Mesendoderm (in vitro differentiated cells): Measurements from ENCODE around the gene KRT77.

ENCODE experiments used
- DNase-seq: peaks from one replicate; pipeline ENCODE4 v3.0.0; 2013
- H2AK5ac ChIP-seq: 2 replicates; pipeline ENCODE4 v1.6.1; 2013; ENCODE audit warnings: low read length, inconsistent platforms
- H2BK120ac ChIP-seq: 2 replicates; pipeline ENCODE4 v1.6.1; 2013; ENCODE audit warnings: low read depth, mild to moderate bottlenecking, low read length, moderate library complexity, mixed read lengths
- H2BK15ac ChIP-seq: replicated peaks from 2 replicates; pipeline ENCODE4 v1.6.1; 2013; ENCODE audit warnings: low read depth, mild to moderate bottlenecking, moderate library complexity
- H2BK5ac ChIP-seq: 2 replicates; pipeline ENCODE4 v1.6.1; 2013; ENCODE audit warnings: low read length, inconsistent platforms
- H3K18ac ChIP-seq: 2 replicates; pipeline ENCODE4 v1.6.1; 2013; ENCODE audit warnings: mild to moderate bottlenecking, low read length, mixed read lengths
- H3K23ac ChIP-seq: one replicate; pipeline ENCODE4 v1.6.1; 2013; ENCODE audit warnings: low read length
- H3K27ac ChIP-seq: 2 replicates; pipeline ENCODE4 v1.5.1; 2013; ENCODE audit warnings: low read depth, mild to moderate bottlenecking, inconsistent platforms, low read length, moderate library complexity
- H3K27me3 ChIP-seq: 2 replicates; pipeline ENCODE4 v1.6.1; 2013; ENCODE audit warnings: low read length, control low read depth, mild to moderate bottlenecking, inconsistent platforms; ENCODE audit not compliant: insufficient read depth, poor library complexity
- H3K36me3 ChIP-seq: 2 replicates; pipeline ENCODE4 v1.6.1; 2013; ENCODE audit warnings: low read length, inconsistent platforms; ENCODE audit not compliant: control insufficient read depth, insufficient read depth
- H3K4ac ChIP-seq: one replicate; pipeline ENCODE4 v1.6.1; 2013; ENCODE audit warnings: low read depth, mild to moderate bottlenecking, low read length, moderate library complexity
- H3K4me1 ChIP-seq: 2 replicates; pipeline ENCODE4 v1.6.1; 2013; ENCODE audit warnings: low read depth, low read length, inconsistent platforms; ENCODE audit not compliant: control insufficient read depth
- H3K4me2 ChIP-seq: 2 replicates; pipeline ENCODE4 v1.6.1; 2013; ENCODE audit warnings: low read length
- H3K4me3 ChIP-seq: 2 replicates; pipeline ENCODE4 v1.5.1; 2013; ENCODE audit warnings: mild to moderate bottlenecking, low read length
- H3K56ac ChIP-seq: one replicate; pipeline ENCODE4 v1.6.1; 2013; ENCODE audit warnings: low read length
- H3K79me1 ChIP-seq: 2 replicates; pipeline ENCODE4 v1.6.1; 2013; ENCODE audit warnings: low read length, inconsistent platforms
- H3K79me2 ChIP-seq: 2 replicates; pipeline ENCODE4 v1.6.1; 2013; ENCODE audit warnings: mild to moderate bottlenecking, low read length; ENCODE audit not compliant: control insufficient read depth, insufficient read depth
- H3K9ac ChIP-seq: 2 replicates; pipeline ENCODE4 v1.6.1; 2013; ENCODE audit warnings: low read length, inconsistent platforms
- H4K5ac ChIP-seq: one replicate; pipeline ENCODE4 v1.6.1; 2013; ENCODE audit warnings: low read length
- H4K8ac ChIP-seq: one replicate; pipeline ENCODE4 v1.6.1; 2013; ENCODE audit warnings: low read depth, mild to moderate bottlenecking, control low read depth, low read length, moderate library complexity
- WGBS: extraction: QIAGEN DNeasy Blood & Tissue Kit; methylation state at CpG from one replicate; pipeline ENCODE4 v1.1.7; 2013; ENCODE audit warnings: low lambda C conversion rate, missing lambda C conversion rate; ENCODE audit not compliant: insufficient coverage; ENCODE audit errors: extremely low coverage; 5-methylcytosine and 5-hydroxymethylcytosine counted together

Gene KRT77

GRCh38 chr12:52721838-52722470 is 18.6 kb upstream of the KRT77 start:
- H3K9ac ChIP-seq = no peak overlapping the region
- H3K56ac ChIP-seq = no peak overlapping the region
- H3K79me1 ChIP-seq = no peaks in the 10 kb centered on the region
- WGBS = no CpG with 5 or more reads among the region's 3 CpGs
- no peak for DNase-seq
- no peak overlapping the region for H3K4ac ChIP-seq
- no peaks in the 10 kb centered on the region for H3K4me1 ChIP-seq
- H3K23ac ChIP-seq = no peak overlapping the region
- H3K4me2 ChIP-seq = no peak overlapping the region
- H2AK5ac ChIP-seq = no peak overlapping the region
- H2BK120ac ChIP-seq = no peak overlapping the region
- no peaks in the 10 kb centered on the region for H3K79me2 ChIP-seq
- no peak overlapping the region for H4K8ac ChIP-seq
- H3K4me3 ChIP-seq = no peak overlapping the region
- no peak overlapping the region for H3K18ac ChIP-seq
- H4K5ac ChIP-seq = no peak overlapping the region
- H3K27me3 ChIP-seq = no peaks in the 10 kb centered on the region
- no peak overlapping the region for H2BK5ac ChIP-seq
- H3K27ac ChIP-seq = no peak overlapping the region
- no peaks in the 10 kb centered on the region for H3K36me3 ChIP-seq
- H2BK15ac ChIP-seq = no peak overlapping the region

- Histone ChIP-seq H2BK120ac (no peak overlapping the region), H3K56ac (no peak overlapping the region), H3K4me1 (no peaks in the 10 kb centered on the region), H3K23ac (no peak overlapping the region), H2BK5ac (no peak overlapping the region), H3K36me3 (no peaks in the 10 kb centered on the region), H2BK15ac (no peak overlapping the region), H3K27me3 (no peaks in the 10 kb centered on the region), H4K8ac (no peak overlapping the region), H2AK5ac (no peak overlapping the region), H3K79me2 (no peaks in the 10 kb centered on the region), H4K5ac (no peak overlapping the region), H3K4ac (no peak overlapping the region), H3K18ac (no peak overlapping the region), H3K9ac (no peak overlapping the region), H3K4me3 (no peak overlapping the region), H3K79me1 (no peaks in the 10 kb centered on the region), H3K27ac (no peak overlapping the region), H3K4me2 (no peak overlapping the region)
- no CpG with 5 or more reads among the region's 8 CpGs for WGBS
- no peak for DNase-seq
Measured at GRCh38 chr12:52720365-52720886, 17.1 kb upstream of the KRT77 start.

- Histone ChIP-seq H3K79me1 (no peaks in the 10 kb centered on the region), H3K27me3 (peaks cover 7% of the 10 kb centered on the region), H2BK5ac (no peak overlapping the region), H4K5ac (no peak overlapping the region), H2BK15ac (no peak overlapping the region), H3K56ac (no peak overlapping the region), H4K8ac (no peak overlapping the region), H2AK5ac (no peak overlapping the region), H3K27ac (no peak overlapping the region), H3K23ac (no peak overlapping the region), H3K4me2 (no peak overlapping the region), H3K18ac (no peak overlapping the region), H3K79me2 (no peaks in the 10 kb centered on the region), H3K36me3 (no peaks in the 10 kb centered on the region), H2BK120ac (no peak overlapping the region), H3K4me3 (no peak overlapping the region), H3K4me1 (no peaks in the 10 kb centered on the region), H3K4ac (no peak overlapping the region), H3K9ac (no peak overlapping the region)
- no peak for DNase-seq
- WGBS = no CpG with 5 or more reads among the region's 5 CpGs
Measured at GRCh38 chr12:52716061-52716460, 12.7 kb upstream of the KRT77 start.

GRCh38 chr12:52715416-52715815 is 12.1 kb upstream of the KRT77 start:
- no peak overlapping the region for H3K4me2 ChIP-seq
- no peak overlapping the region for H3K23ac ChIP-seq
- no peak overlapping the region for H3K4me3 ChIP-seq
- H3K4ac ChIP-seq = no peak overlapping the region
- no CpG with 5 or more reads among the region's 14 CpGs for WGBS
- H4K5ac ChIP-seq = no peak overlapping the region
- H2BK5ac ChIP-seq = no peak overlapping the region
- no peak overlapping the region for H3K9ac ChIP-seq
- H3K27me3 ChIP-seq = peaks cover 7% of the 10 kb centered on the region
- no peak overlapping the region for H3K27ac ChIP-seq
- H2BK120ac ChIP-seq = no peak overlapping the region
- peak; percentile 51 for DNase-seq
- H4K8ac ChIP-seq = no peak overlapping the region
- H3K79me1 ChIP-seq = no peaks in the 10 kb centered on the region
- H3K4me1 ChIP-seq = no peaks in the 10 kb centered on the region
- H3K79me2 ChIP-seq = no peaks in the 10 kb centered on the region
- no peak overlapping the region for H2BK15ac ChIP-seq
- H3K36me3 ChIP-seq = no peaks in the 10 kb centered on the region
- no peak overlapping the region for H3K18ac ChIP-seq
- no peak overlapping the region for H2AK5ac ChIP-seq
- H3K56ac ChIP-seq = no peak overlapping the region

DNA sequence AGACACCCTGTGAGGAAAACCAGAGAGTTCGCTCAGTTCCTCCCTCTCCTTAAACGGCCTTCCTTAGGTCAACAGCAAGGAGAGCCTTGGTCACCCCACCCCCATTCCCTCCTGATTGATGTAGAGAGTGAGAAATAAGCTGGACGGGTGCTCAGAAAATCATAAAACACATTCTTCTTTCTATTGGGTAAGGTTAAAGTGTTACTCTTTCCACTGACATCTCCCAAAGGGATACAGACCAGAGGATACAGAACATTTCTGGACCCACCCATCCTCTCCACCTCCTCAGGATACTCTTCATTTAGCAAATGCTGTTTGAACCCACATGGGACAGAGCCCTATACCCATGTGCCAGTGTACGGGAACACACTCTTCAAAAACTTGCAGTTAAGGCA is 11.6 kb upstream of the KRT77 start:
- Histone ChIP-seq H3K27me3 (peaks cover 7% of the 10 kb centered on the region), H2AK5ac (no peak overlapping the region), H3K36me3 (no peaks in the 10 kb centered on the region), H3K9ac (no peak overlapping the region), H3K79me2 (no peaks in the 10 kb centered on the region), H3K4me1 (no peaks in the 10 kb centered on the region), H2BK5ac (no peak overlapping the region), H3K27ac (no peak overlapping the region), H3K23ac (no peak overlapping the region), H3K79me1 (no peaks in the 10 kb centered on the region), H3K18ac (no peak overlapping the region), H2BK15ac (no peak overlapping the region), H4K5ac (no peak overlapping the region), H3K4me2 (no peak overlapping the region), H4K8ac (no peak overlapping the region), H3K4ac (no peak overlapping the region), H2BK120ac (no peak overlapping the region), H3K56ac (peak overlapping the region; percentile 25), H3K4me3 (no peak overlapping the region)
- no CpG with 5 or more reads among the region's 4 CpGs for WGBS
- no peak for DNase-seq
